Measurements from ENCODE around the gene DCTN1. TPM values are rescaled to one million over a fixed set of nuclear protein-coding genes. Genes with fewer than 3 reads are reported as not detected.
"Not testable (repeated sequence)": the region's sequence is repeated elsewhere in the genome, so short reads cannot be mapped to it uniquely, and the experiment has no call there.

Gene DCTN1
- total RNA-seq, 4 donors from 2014 or later: 136 to 188 (median 162) TPM

- H3K4me3 ChIP-seq: no peak overlapping the region
- H3K4me1 ChIP-seq: no peaks in the 10 kb centered on the region
- no peaks in the 10 kb centered on the region for H3K9me3 ChIP-seq
- peaks cover 0 to 12% (median 0%) of the 10 kb centered on the region in 4 donors for H3K36me3 ChIP-seq
- no peaks in the 10 kb centered on the region for H3K27me3 ChIP-seq
- DNase-seq (ENCODE audit: extremely low spot score): no peak
- WGBS: 93% methylated on average over 4 of the region's 4 CpGs
- TF ChIP-seq POLR2AphosphoS5 (IDR thresholded peaks at IDR 0.05): no peak
- no peak for TF ChIP-seq EP300 (IDR thresholded peaks at IDR 0.05)
- no peak for TF ChIP-seq CTCF (IDR thresholded peaks at IDR 0.05)
- no peak for TF ChIP-seq POLR2A (IDR thresholded peaks at IDR 0.05; ENCODE audit: low read depth)
- intact Hi-C loops (cut with DNase I): no loop called here
- no peak overlapping the region for H3K27ac ChIP-seq (replicated peaks in 1 of 4)
Measured at GRCh38 chr2:74349889-74350288, 30.2 kb downstream of the DCTN1 start.

GRCh38 chr2:74347742-74348141 lies 32.4 kb downstream of the DCTN1 start:
- H3K9me3 ChIP-seq: no peaks in the 10 kb centered on the region
- no peak for DNase-seq (ENCODE audit: extremely low spot score)
- intact Hi-C loops (cut with DNase I): no loop called here
- TF ChIP-seq POLR2A (IDR thresholded peaks at IDR 0.05; ENCODE audit: low read depth): no peak
- TF ChIP-seq EP300 (IDR thresholded peaks at IDR 0.05): no peak
- no peak for TF ChIP-seq CTCF (IDR thresholded peaks at IDR 0.05)
- no peak for TF ChIP-seq POLR2AphosphoS5 (IDR thresholded peaks at IDR 0.05)
- H3K4me1 ChIP-seq: no peaks in the 10 kb centered on the region
- no peaks in the 10 kb centered on the region for H3K27me3 ChIP-seq
- H3K27ac ChIP-seq (replicated peaks in 1 of 4): no peak overlapping the region
- 98% methylated on average over 3 of the region's 3 CpGs for WGBS
- H3K36me3 ChIP-seq: no peaks in the 10 kb centered on the region
- no peak overlapping the region for H3K4me3 ChIP-seq

GRCh38 chr2:74347303-74347702 lies 32.8 kb downstream of the DCTN1 start:
- 93% methylated on average over 1 of the region's 1 CpG for WGBS

DNA sequence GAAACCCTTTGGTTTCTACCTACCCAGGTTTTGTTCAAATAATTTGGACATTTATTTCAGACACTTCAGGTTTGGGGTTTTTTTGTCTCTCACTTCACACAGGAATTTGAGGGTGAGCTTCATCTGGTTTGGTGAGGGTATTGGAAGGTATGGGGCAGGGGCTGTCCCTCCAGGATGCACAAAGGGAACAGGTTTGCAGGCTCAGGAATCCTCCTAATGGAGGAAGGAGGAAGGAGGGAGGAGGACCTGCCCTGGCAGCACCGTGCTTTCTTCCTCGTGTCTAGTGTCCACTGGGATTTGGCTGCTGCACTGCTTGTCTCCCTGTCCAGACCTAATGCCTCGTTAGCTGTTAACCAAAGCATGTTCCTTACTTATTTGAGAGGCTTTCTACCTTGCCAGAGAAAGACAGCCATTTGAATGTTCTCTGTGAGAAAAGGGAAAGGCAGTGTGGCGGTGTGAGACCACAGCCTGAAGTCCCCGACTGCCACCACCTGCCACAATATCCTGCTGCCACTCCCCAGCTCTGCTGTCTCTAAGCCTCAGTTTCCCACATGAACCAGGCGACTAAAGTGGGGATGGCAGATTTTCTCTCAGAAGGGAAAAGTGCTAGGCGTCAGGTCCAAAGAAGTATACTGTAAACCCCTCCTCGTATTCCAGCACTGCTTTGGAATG lies 34.7 kb downstream of the DCTN1 start:
- no peaks in the 10 kb centered on the region for H3K4me1 ChIP-seq
- intact Hi-C loops (cut with DNase I): no loop called here
- no peaks in the 10 kb centered on the region for H3K27me3 ChIP-seq
- WGBS: 74% methylated on average over 8 of the region's 8 CpGs
- no peak for DNase-seq (ENCODE audit: extremely low spot score)
- no peak for TF ChIP-seq CTCF (IDR thresholded peaks at IDR 0.05)
- no peak for TF ChIP-seq POLR2AphosphoS5 (IDR thresholded peaks at IDR 0.05)
- no peak for TF ChIP-seq POLR2A (IDR thresholded peaks at IDR 0.05; ENCODE audit: low read depth)
- TF ChIP-seq EP300 (IDR thresholded peaks at IDR 0.05): no peak
- no peaks in the 10 kb centered on the region for H3K36me3 ChIP-seq
- no peak overlapping the region for H3K27ac ChIP-seq (replicated peaks in 1 of 4)
- H3K9me3 ChIP-seq: no peaks in the 10 kb centered on the region
- H3K4me3 ChIP-seq: no peak overlapping the region

More at GRCh38 chr2:74347303-74347702, 32.8 kb downstream of the DCTN1 start:
- H3K27me3 ChIP-seq: no peaks in the 10 kb centered on the region
- no peaks in the 10 kb centered on the region for H3K36me3 ChIP-seq
- H3K27ac ChIP-seq (replicated peaks in 1 of 4): no peak overlapping the region
- intact Hi-C loops (cut with DNase I): no loop called here
- H3K9me3 ChIP-seq: no peaks in the 10 kb centered on the region
- no peaks in the 10 kb centered on the region for H3K4me1 ChIP-seq
- DNase-seq (ENCODE audit: extremely low spot score): no peak
- TF ChIP-seq POLR2AphosphoS5 (IDR thresholded peaks at IDR 0.05) (no peak), POLR2A (IDR thresholded peaks at IDR 0.05; ENCODE audit: low read depth) (no peak), EP300 (IDR thresholded peaks at IDR 0.05) (no peak), CTCF (IDR thresholded peaks at IDR 0.05) (no peak)
- H3K4me3 ChIP-seq: no peak overlapping the region

- Histone ChIP-seq H3K27me3 (no peaks in the 10 kb centered on the region), H3K4me1 (no peaks in the 10 kb centered on the region), H3K4me3 (no peak within 1 kb of the TSS), H3K36me3 (no peaks in the 10 kb centered on the region), H3K9me3 (no peaks in the 10 kb centered on the region), H3K27ac (replicated peaks in 1 of 4) (no peak within 1 kb of the TSS)
- 83% methylated on average over 2 of the region's 2 CpGs for WGBS
- no peak for DNase-seq (ENCODE audit: extremely low spot score)
- intact Hi-C loops (cut with DNase I): no loop called here
- TF ChIP-seq POLR2A (IDR thresholded peaks at IDR 0.05; ENCODE audit: low read depth) (no peak), CTCF (IDR thresholded peaks at IDR 0.05) (no peak), EP300 (IDR thresholded peaks at IDR 0.05) (no peak), POLR2AphosphoS5 (IDR thresholded peaks at IDR 0.05) (no peak)
Measured at GRCh38 chr2:74343316-74343715, 36.8 kb downstream of the DCTN1 start, which contains the start of gene SLC4A5. TSS of gene SLC4A5 (minus strand) at chr2:74343416. CDS start at chr2:74315023, 28,393 bp downstream.

GRCh38 chr2:74336227-74336626 lies 43.9 kb downstream of the DCTN1 start:
- not testable (repeated sequence) for H3K27me3 ChIP-seq; H3K9me3 ChIP-seq; H3K27ac ChIP-seq (replicated peaks in 1 of 4); DNase-seq (ENCODE audit: extremely low spot score); H3K4me1 ChIP-seq; H3K4me3 ChIP-seq
- H3K36me3 ChIP-seq: peaks cover 3 to 26% (median 9%) of the 10 kb centered on the region in 4 donors
- WGBS: 78% methylated on average over 2 of the region's 2 CpGs
- intact Hi-C loops (cut with DNase I): loop anchor here (5.0 to 10.0 kb wide), 3 partner anchors 59 to 511 kb away; partner anchors contain the start of gene STAMBP

Data from esophagus muscularis mucosa (tissue), 4 donors.